ENCODE results near the gene NEAT1. TPM values are rescaled to one million over a fixed set of nuclear protein-coding genes. Genes with fewer than 3 reads are reported as not detected.

The NEAT1 gene
- total and polyA plus RNA-seq, 11 donors = 17.0 to 760 (median 507) TPM

GRCh38 chr11:65401073-65401802 lies 21.4 kb upstream of the NEAT1 start:
- peaks cover 4 to 93% (median 80%) of the 10 kb centered on the region in 9 donors for H3K36me3 ChIP-seq
- TF ChIP-seq CTCF (IDR thresholded peaks at IDR 0.05) = no peak
- TF ChIP-seq POLR2A (IDR thresholded peaks at IDR 0.05) = no peak
- 81 to 84% (median 82%) methylated on average over 16 of the region's 16 CpGs for WGBS, 4 donors
- no peaks in the 10 kb centered on the region for H3K9me3 ChIP-seq
- H3K27me3 ChIP-seq = no peaks in the 10 kb centered on the region
- intact Hi-C loops (cut with DNase I) = no loop called here
- DNase-seq = peak in 1 of 5 donors; percentile 9
- no peak for ATAC-seq
- H3K4me1 ChIP-seq = peaks cover 0 to 25% (median 13%) of the 10 kb centered on the region in 12 donors
- H3K27ac ChIP-seq = no peak overlapping the region
- H3K4me3 ChIP-seq = no peak overlapping the region

DNA sequence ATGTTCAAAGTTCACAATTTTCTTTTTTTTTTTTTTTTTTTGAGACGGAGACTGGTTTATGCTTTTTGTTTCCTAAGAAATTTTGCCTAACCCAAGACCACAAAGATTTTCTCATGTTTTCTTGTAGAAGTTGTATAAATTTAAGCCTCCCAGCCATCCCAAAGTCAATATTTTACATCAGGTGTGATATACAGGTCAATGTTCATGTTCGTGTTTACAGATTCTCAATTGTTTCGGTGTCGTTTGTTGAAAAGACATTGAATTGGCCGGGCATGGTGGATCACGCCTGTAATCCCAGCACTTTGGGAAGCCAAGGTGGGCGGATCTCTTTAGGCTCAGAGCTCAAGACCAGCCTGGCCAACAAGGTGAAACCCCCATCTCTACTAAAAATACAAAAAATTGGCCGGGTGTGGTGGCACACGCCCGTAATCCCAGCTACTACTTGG lies 20.8 kb upstream of the NEAT1 start:
- Histone ChIP-seq H3K36me3 (peaks cover 4 to 93% (median 80%) of the 10 kb centered on the region in 9 donors), H3K27ac (no peak overlapping the region), H3K9me3 (no peaks in the 10 kb centered on the region), H3K27me3 (no peaks in the 10 kb centered on the region), H3K4me1 (peaks cover 0 to 25% (median 13%) of the 10 kb centered on the region in 12 donors), H3K4me3 (no peak overlapping the region)
- TF ChIP-seq CTCF (IDR thresholded peaks at IDR 0.05) = no peak
- DNase-seq (no peak), ATAC-seq (no peak)
- WGBS, 4 donors = 92 to 97% (median 94%) methylated on average over 10 of the region's 10 CpGs
- intact Hi-C loops (cut with DNase I) = no loop called here

DNA sequence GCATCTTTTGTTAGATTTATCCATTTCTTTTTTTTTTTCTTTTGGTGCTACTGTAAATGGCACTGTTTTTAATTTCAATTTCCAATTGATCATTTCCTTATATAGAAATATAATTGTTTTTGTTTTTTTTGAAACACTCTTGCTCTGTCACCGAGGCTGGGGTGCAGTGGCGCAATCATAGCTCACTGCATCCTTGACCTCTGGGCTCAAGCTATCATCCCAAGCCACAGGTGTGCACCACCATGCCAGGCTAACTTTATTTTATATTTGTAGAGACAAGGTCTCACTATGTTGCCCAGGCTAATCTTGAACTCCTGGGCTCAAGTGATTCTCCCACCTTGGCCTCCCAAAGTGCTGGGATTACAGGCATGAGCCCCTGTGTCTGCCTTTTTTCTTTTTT lies 19.8 kb upstream of the NEAT1 start:
- peaks cover 0 to 25% (median 13%) of the 10 kb centered on the region in 12 donors for H3K4me1 ChIP-seq
- peak overlapping the region in 3 of 12 donors; percentile 45 to 85 (median 83) for H3K27ac ChIP-seq
- intact Hi-C loops (cut with DNase I) = no loop called here
- TF ChIP-seq POLR2A (IDR thresholded peaks at IDR 0.05) = no peak
- TF ChIP-seq CTCF (IDR thresholded peaks at IDR 0.05) = no peak
- 84 to 92% (median 90%) methylated on average over 2 of the region's 2 CpGs for WGBS, 4 donors
- no peak for ATAC-seq
- peaks cover 4 to 93% (median 81%) of the 10 kb centered on the region in 9 donors for H3K36me3 ChIP-seq
- H3K27me3 ChIP-seq = no peaks in the 10 kb centered on the region
- H3K9me3 ChIP-seq = no peaks in the 10 kb centered on the region
- DNase-seq = no peak
- no peak overlapping the region for H3K4me3 ChIP-seq

- Histone ChIP-seq H3K9me3 (no peaks in the 10 kb centered on the region), H3K4me3 (no peak overlapping the region), H3K27ac (peak overlapping the region; percentile 24 to 88 (median 72)), H3K36me3 (peaks cover 2 to 93% (median 81%) of the 10 kb centered on the region in 9 donors), H3K4me1 (peaks cover 0 to 25% (median 13%) of the 10 kb centered on the region in 12 donors), H3K27me3 (no peaks in the 10 kb centered on the region)
- 61 to 66% (median 65%) methylated on average over 12 of the region's 12 CpGs for WGBS, 4 donors
- peak in 1 of 5 donors; percentile 45 for DNase-seq
- intact Hi-C loops (cut with DNase I) = loop anchor here in 1 of 10 donors (2.0 kb wide), 1 partner anchor 13 kb away; no protein-coding TSS in a partner anchor
- TF ChIP-seq CTCF (IDR thresholded peaks at IDR 0.05) (no peak), POLR2A (IDR thresholded peaks at IDR 0.05) (no peak)
- peak in 3 of 4 donors; percentile 16 to 52 (median 52) for ATAC-seq
Measured at GRCh38 chr11:65403607-65404121, 18.9 kb upstream of the NEAT1 start.
